ENCODE measurements around the gene TTC12. TPM values are rescaled to one million over a fixed set of nuclear protein-coding genes. Genes with fewer than 3 reads are reported as not detected.
"Not testable (repeated sequence)": the region's sequence is repeated elsewhere in the genome, so short reads cannot be mapped to it uniquely, and the experiment has no call there.

The TTC12 gene
- total and polyA plus RNA-seq, 2 donors (not counting 1 experiment from before 2014, with no cell fraction given) = 9.0 to 47.3 TPM

DNA sequence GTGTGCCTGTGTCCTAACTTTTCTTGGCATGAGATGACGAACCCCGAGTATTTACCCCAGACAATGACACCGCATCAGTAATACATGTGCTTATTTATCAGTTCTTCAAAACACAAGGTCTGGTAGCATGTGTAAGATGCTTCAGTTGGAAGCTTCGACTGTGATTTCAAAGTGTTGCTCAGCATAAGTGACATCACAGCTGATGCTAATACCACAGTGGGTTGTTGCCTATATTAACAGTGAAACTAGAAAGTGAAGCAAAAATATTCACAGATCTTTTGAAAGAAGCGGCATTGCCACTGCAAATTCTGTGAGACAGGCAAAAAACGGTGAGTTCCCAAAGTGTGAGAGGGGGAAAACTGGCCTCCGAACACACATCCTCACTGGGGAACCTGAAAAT lies 18.4 kb upstream of the TTC12 start:
- POLR2A ChIA-PET = no interaction called here
- no peaks in the 10 kb centered on the region for H3K9me3 Mint-ChIP-seq (ENCODE audit: insufficient read depth)
- ATAC-seq (ENCODE audit: low read depth) = no peak

GRCh38 chr11:113296447-113297205 lies 17.8 kb upstream of the TTC12 start:
- Mint-ChIP-seq H3K4me1 (no peaks in the 10 kb centered on the region), H3K27me3 (peaks cover 58% of the 10 kb centered on the region), H3K9me3 (ENCODE audit: insufficient read depth) (no peaks in the 10 kb centered on the region), H3K27ac (no peak overlapping the region), H3K4me3 (no peak overlapping the region)
- H4K20me1 ChIP-seq (ENCODE audit: control insufficient read depth, insufficient read depth, low read length, poor library complexity, severe bottlenecking) = no peaks in the 10 kb centered on the region
- no peak overlapping the region for H3K27ac ChIP-seq (ENCODE audit: low read length in 2 of 2)
- no peak overlapping the region for H3K4me2 ChIP-seq (replicated peaks; ENCODE audit: low read depth, low read length, poor library complexity, severe bottlenecking)
- intact Hi-C loops (cut with micrococcal nuclease) = no loop called here
- H3K79me2 ChIP-seq (ENCODE audit: control insufficient read depth, insufficient read depth, low read length) = no peaks in the 10 kb centered on the region
- no peaks in the 10 kb centered on the region for H3K36me3 ChIP-seq (replicated peaks in 1 of 2; ENCODE audit: control extremely low read depth in 1 of 2, control insufficient read depth in 1 of 2, extremely low read depth in 1 of 2, insufficient read depth in 2 of 2, low read length in 1 of 2)
- H3K4me3 ChIP-seq (ENCODE audit: control extremely low read depth in 1 of 5, extremely low read depth in 1 of 5, insufficient read depth in 1 of 5, low read depth in 2 of 5, low read length in 4 of 5) = no peak overlapping the region
- 95% methylated on average over 2 of the region's 2 CpGs for WGBS (ENCODE audit: insufficient coverage)
- ATAC-seq (ENCODE audit: low read depth) (no peak), DNase-seq (no peak)
- POLR2A ChIA-PET = no interaction called here
- no peak overlapping the region for H3K9ac ChIP-seq (ENCODE audit: low read length)
- CTCF ChIA-PET = no interaction called here
- no peak for TF ChIP-seq EZH2 (IDR thresholded peaks at IDR 0.05; ENCODE audit: borderline replicate concordance, insufficient read depth, low read depth, low read length, poor library complexity, severe bottlenecking)
- TF ChIP-seq, protein P1, sequence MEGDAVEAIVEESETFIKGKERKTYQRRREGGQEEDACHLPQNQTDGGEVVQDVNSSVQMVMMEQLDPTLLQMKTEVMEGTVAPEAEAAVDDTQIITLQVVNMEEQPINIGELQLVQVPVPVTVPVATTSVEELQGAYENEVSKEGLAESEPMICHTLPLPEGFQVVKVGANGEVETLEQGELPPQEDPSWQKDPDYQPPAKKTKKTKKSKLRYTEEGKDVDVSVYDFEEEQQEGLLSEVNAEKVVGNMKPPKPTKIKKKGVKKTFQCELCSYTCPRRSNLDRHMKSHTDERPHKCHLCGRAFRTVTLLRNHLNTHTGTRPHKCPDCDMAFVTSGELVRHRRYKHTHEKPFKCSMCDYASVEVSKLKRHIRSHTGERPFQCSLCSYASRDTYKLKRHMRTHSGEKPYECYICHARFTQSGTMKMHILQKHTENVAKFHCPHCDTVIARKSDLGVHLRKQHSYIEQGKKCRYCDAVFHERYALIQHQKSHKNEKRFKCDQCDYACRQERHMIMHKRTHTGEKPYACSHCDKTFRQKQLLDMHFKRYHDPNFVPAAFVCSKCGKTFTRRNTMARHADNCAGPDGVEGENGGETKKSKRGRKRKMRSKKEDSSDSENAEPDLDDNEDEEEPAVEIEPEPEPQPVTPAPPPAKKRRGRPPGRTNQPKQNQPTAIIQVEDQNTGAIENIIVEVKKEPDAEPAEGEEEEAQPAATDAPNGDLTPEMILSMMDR (IDR thresholded peaks at IDR 0.05) = no peak
- H3K27me3 ChIP-seq (replicated peaks in 1 of 4; ENCODE audit: control extremely low read depth in 1 of 4, control insufficient read depth in 3 of 4, insufficient read depth in 4 of 4, low read length in 3 of 4) = peaks cover 0 to 23% (median 4%) of the 10 kb centered on the region in 4 experiments
- no peaks in the 10 kb centered on the region for H3K4me1 ChIP-seq (ENCODE audit: control insufficient read depth in 2 of 2, insufficient read depth in 2 of 2, low read length in 2 of 2)
- H2AFZ ChIP-seq (ENCODE audit: insufficient read depth, low read depth, low read length, poor library complexity, severe bottlenecking) = no peak overlapping the region
- no peaks in the 10 kb centered on the region for H3K9me3 ChIP-seq (ENCODE audit: control extremely low read depth in 1 of 3, control insufficient read depth in 2 of 3, insufficient read depth in 1 of 3, low read length in 2 of 3)

More for the DNA sequence above, 18.4 kb upstream of the TTC12 start:
- Histone ChIP-seq H3K36me3 (replicated peaks in 1 of 2; ENCODE audit: control extremely low read depth in 1 of 2, control insufficient read depth in 1 of 2, extremely low read depth in 1 of 2, insufficient read depth in 2 of 2, low read length in 1 of 2) (no peaks in the 10 kb centered on the region), H3K9ac (ENCODE audit: low read length) (no peak overlapping the region), H3K9me3 (ENCODE audit: control extremely low read depth in 1 of 3, control insufficient read depth in 2 of 3, insufficient read depth in 1 of 3, low read length in 2 of 3) (no peaks in the 10 kb centered on the region), H3K4me1 (ENCODE audit: control insufficient read depth in 2 of 2, insufficient read depth in 2 of 2, low read length in 2 of 2) (no peaks in the 10 kb centered on the region), H3K4me3 (ENCODE audit: control extremely low read depth in 1 of 5, extremely low read depth in 1 of 5, insufficient read depth in 1 of 5, low read depth in 2 of 5, low read length in 4 of 5) (no peak overlapping the region), H3K27ac (ENCODE audit: low read length in 2 of 2) (no peak overlapping the region), H3K4me2 (replicated peaks; ENCODE audit: low read depth, low read length, poor library complexity, severe bottlenecking) (no peak overlapping the region), H3K79me2 (ENCODE audit: control insufficient read depth, insufficient read depth, low read length) (no peaks in the 10 kb centered on the region), H2AFZ (ENCODE audit: insufficient read depth, low read depth, low read length, poor library complexity, severe bottlenecking) (no peak overlapping the region), H4K20me1 (ENCODE audit: control insufficient read depth, insufficient read depth, low read length, poor library complexity, severe bottlenecking) (no peaks in the 10 kb centered on the region), H3K27me3 (replicated peaks in 1 of 4; ENCODE audit: control extremely low read depth in 1 of 4, control insufficient read depth in 3 of 4, insufficient read depth in 4 of 4, low read length in 3 of 4) (peaks cover 0 to 23% (median 4%) of the 10 kb centered on the region in 4 experiments)
- WGBS (ENCODE audit: insufficient coverage) = 83% methylated on average over 2 of the region's 7 CpGs
- Mint-ChIP-seq H3K27me3 (peaks cover 57% of the 10 kb centered on the region), H3K4me1 (no peaks in the 10 kb centered on the region), H3K4me3 (no peak overlapping the region), H3K27ac (no peak overlapping the region)
- intact Hi-C loops (cut with micrococcal nuclease) = no loop called here
- DNase-seq = no peak
- CTCF ChIA-PET = no interaction called here
- TF ChIP-seq EZH2 (IDR thresholded peaks at IDR 0.05; ENCODE audit: borderline replicate concordance, insufficient read depth, low read depth, low read length, poor library complexity, severe bottlenecking) = no peak
- TF ChIP-seq, protein P1 (IDR thresholded peaks at IDR 0.05) = no peak

DNA sequence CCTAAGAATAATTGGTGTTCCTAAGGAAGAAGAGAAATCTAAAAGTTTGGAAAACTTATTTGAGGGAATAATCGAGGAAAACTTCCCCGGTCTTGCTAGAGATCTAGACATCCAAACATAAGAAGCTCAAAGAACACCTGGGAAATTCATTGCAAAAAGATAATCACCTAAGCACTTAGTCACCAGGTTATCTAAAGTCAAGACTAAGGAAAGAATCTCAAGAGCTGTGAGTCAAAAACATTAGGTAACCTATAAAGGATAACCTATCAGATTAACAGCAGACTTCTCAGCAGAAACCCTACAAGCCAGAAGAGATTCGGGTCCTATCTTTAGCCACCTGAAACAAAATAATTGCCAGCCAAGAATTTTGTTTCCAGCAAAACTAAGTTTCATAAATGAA lies 15.9 kb upstream of the TTC12 start:
- H3K4me3 ChIP-seq (ENCODE audit: control extremely low read depth in 1 of 5, extremely low read depth in 1 of 5, insufficient read depth in 1 of 5, low read depth in 2 of 5, low read length in 4 of 5); H3K4me1 Mint-ChIP-seq; H3K36me3 ChIP-seq (replicated peaks in 1 of 2; ENCODE audit: control extremely low read depth in 1 of 2, control insufficient read depth in 1 of 2, extremely low read depth in 1 of 2, insufficient read depth in 2 of 2, low read length in 1 of 2); H3K9ac ChIP-seq (ENCODE audit: low read length); H4K20me1 ChIP-seq (ENCODE audit: control insufficient read depth, insufficient read depth, low read length, poor library complexity, severe bottlenecking); H3K4me3 Mint-ChIP-seq; H3K4me2 ChIP-seq (replicated peaks; ENCODE audit: low read depth, low read length, poor library complexity, severe bottlenecking); H3K79me2 ChIP-seq (ENCODE audit: control insufficient read depth, insufficient read depth, low read length); H2AFZ ChIP-seq (ENCODE audit: insufficient read depth, low read depth, low read length, poor library complexity, severe bottlenecking); POLR2A ChIA-PET; intact Hi-C loops (cut with micrococcal nuclease); ATAC-seq (ENCODE audit: low read depth); H3K27ac ChIP-seq (ENCODE audit: low read length in 2 of 2); H3K4me1 ChIP-seq (ENCODE audit: control insufficient read depth in 2 of 2, insufficient read depth in 2 of 2, low read length in 2 of 2); H3K27ac Mint-ChIP-seq; H3K9me3 Mint-ChIP-seq (ENCODE audit: insufficient read depth); DNase-seq; H3K9me3 ChIP-seq (ENCODE audit: control extremely low read depth in 1 of 3, control insufficient read depth in 2 of 3, insufficient read depth in 1 of 3, low read length in 2 of 3): not testable (repeated sequence)
- CTCF ChIA-PET = interaction anchor here (0.7 to 2.1 kb wide), 2 partner anchors 9 to 15 kb away, joined by 4 to 15 read pairs; no protein-coding TSS in a partner anchor
- H3K27me3 ChIP-seq (replicated peaks in 1 of 4; ENCODE audit: control extremely low read depth in 1 of 4, control insufficient read depth in 3 of 4, insufficient read depth in 4 of 4, low read length in 3 of 4) = peaks cover 0 to 23% (median 4%) of the 10 kb centered on the region in 4 experiments
- no CpG with 5 or more reads among the region's 3 CpGs for WGBS (ENCODE audit: insufficient coverage)
- H3K27me3 Mint-ChIP-seq = peaks cover 51% of the 10 kb centered on the region

Measured in B cell (primary cell).